ENCODE measurements around the gene TCP11L1.

DNA sequence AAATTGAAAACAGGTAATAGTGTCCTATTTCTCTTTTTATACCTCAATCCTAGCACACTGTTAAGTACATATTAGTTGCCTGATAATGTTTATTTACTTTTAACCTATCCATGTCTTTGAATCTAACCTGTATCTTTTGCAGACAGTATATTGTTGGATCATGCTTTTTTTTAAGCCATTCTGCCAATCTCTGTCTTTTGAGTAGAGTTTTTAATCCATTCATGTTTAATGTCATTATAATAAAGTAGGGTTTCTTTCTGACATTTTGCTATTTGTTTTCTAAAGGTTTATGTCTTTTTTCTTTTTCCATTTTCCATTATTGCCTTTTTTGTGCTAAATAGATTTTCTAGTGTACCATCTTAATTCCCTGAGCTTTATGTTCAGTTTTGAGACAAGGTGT lies 47.5 kb upstream of the TCP11L1 start:
- TF ChIP-seq, protein P1, sequence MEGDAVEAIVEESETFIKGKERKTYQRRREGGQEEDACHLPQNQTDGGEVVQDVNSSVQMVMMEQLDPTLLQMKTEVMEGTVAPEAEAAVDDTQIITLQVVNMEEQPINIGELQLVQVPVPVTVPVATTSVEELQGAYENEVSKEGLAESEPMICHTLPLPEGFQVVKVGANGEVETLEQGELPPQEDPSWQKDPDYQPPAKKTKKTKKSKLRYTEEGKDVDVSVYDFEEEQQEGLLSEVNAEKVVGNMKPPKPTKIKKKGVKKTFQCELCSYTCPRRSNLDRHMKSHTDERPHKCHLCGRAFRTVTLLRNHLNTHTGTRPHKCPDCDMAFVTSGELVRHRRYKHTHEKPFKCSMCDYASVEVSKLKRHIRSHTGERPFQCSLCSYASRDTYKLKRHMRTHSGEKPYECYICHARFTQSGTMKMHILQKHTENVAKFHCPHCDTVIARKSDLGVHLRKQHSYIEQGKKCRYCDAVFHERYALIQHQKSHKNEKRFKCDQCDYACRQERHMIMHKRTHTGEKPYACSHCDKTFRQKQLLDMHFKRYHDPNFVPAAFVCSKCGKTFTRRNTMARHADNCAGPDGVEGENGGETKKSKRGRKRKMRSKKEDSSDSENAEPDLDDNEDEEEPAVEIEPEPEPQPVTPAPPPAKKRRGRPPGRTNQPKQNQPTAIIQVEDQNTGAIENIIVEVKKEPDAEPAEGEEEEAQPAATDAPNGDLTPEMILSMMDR (conservative IDR thresholded peaks at IDR 0.05 in 1 of 2, IDR thresholded peaks at IDR 0.05 in 1 of 2; ENCODE audit: low read depth in 1 of 2, low read length in 2 of 2), result no peak
- TF ChIP-seq EZH2 (IDR thresholded peaks at IDR 0.05; ENCODE audit: low read length, missing control alignments), result no peak
